HuH-7.5 (cell line): ENCODE results near the gene KMT2B.
"Not testable (repeated sequence)": the region's sequence is repeated elsewhere in the genome, so short reads cannot be mapped to it uniquely, and the experiment has no call there.

Source experiments
- DNase-seq: peaks from one replicate; pipeline ENCODE4 v3.0.0; 2011; ENCODE audit warnings: low spot score

The KMT2B gene

GRCh38 chr19:35757231-35757748 lies 39.5 kb downstream of the KMT2B start:
- peak; percentile 51 for DNase-seq

- peak; percentile 99 for DNase-seq
These were observed 40.2 kb downstream of the KMT2B start, which contains the start of gene PROSER3 for GRCh38 chr19:35757749-35758608. Gene PROSER3, plus strand, starts transcription at chr19:35758176. Its CDS starts 40 bp downstream, at chr19:35758216.

- no peak for DNase-seq
These were observed 41.9 kb downstream of the KMT2B start for GRCh38 chr19:35759697-35760096.

- no peak for DNase-seq
These were observed 43.0 kb downstream of the KMT2B start for GRCh38 chr19:35760711-35761349.

GRCh38 chr19:35764432-35765315 lies 46.9 kb downstream of the KMT2B start:
- DNase-seq: no peak

- DNase-seq: no peak
These were observed 48.8 kb downstream of the KMT2B start for GRCh38 chr19:35766571-35767104.

GRCh38 chr19:35767288-35768081 lies 49.7 kb downstream of the KMT2B start:
- DNase-seq: no peak

- no peak for DNase-seq
These were observed 50.2 kb downstream of the KMT2B start for GRCh38 chr19:35768082-35768421.

GRCh38 chr19:35772362-35772761 lies 54.6 kb downstream of the KMT2B start:
- DNase-seq: not testable (repeated sequence)

GRCh38 chr19:35773020-35773806 lies 55.4 kb downstream of the KMT2B start:
- no peak for DNase-seq

- DNase-seq: no peak
These were observed 56.7 kb downstream of the KMT2B start for GRCh38 chr19:35774274-35775045.

- DNase-seq: no peak
These were observed 57.2 kb downstream of the KMT2B start for GRCh38 chr19:35775046-35775297.

- DNase-seq: peak; percentile 98
These were observed 57.7 kb downstream of the KMT2B start, which contains the start of gene ARHGAP33 for GRCh38 chr19:35775298-35776101. Gene ARHGAP33, plus strand, starts transcription at chr19:35775564. Its CDS starts 95 bp downstream, at chr19:35775659.

- no peak for DNase-seq
These were observed 58.4 kb downstream of the KMT2B start for GRCh38 chr19:35776102-35776788.

GRCh38 chr19:35777086-35777841 lies 59.5 kb downstream of the KMT2B start:
- no peak for DNase-seq

GRCh38 chr19:35777961-35778360 lies 60.2 kb downstream of the KMT2B start:
- DNase-seq: no peak

GRCh38 chr19:35779033-35779432 lies 61.2 kb downstream of the KMT2B start:
- no peak for DNase-seq
